Ovary (tissue), 9 donors: ENCODE data around the gene GDF11. TPM values are rescaled to one million over a fixed set of nuclear protein-coding genes. Genes with fewer than 3 reads are reported as not detected.
A peak's percentile ranks its signal among the peaks of the same experiment; 100 is the strongest.

Source experiments
- DNase-seq, 5 donors: peaks; one replicate each; pipeline ENCODE4 v3.0.0-alpha.2; 2019 to 2020
- H3K27ac ChIP-seq, 2 donors: fragments of 200-600 bp; one replicate each; pipeline versions ENCODE4 v1.5.1 to v1.8.0; 2019 to 2022
- H3K27me3 ChIP-seq: fragments of 200-600 bp; one replicate; pipeline ENCODE4 v1.8.0; 2022
- H3K36me3 ChIP-seq: fragments of 200-600 bp; sonication (generic); one replicate; pipeline ENCODE4 v1.5.1; 2019
- H3K4me1 ChIP-seq: one replicate; pipeline ENCODE4 v1.8.1; 2013; ENCODE audit warnings: mild to moderate bottlenecking, moderate library complexity; ENCODE audit not compliant: insufficient read depth
- H3K4me3 ChIP-seq: fragments of 200-600 bp; sonication (generic); one replicate; pipeline ENCODE4 v1.5.1; 2017
- H3K9me3 ChIP-seq, 2 donors: fragments of 200-600 bp in 1 of 2; sonication (generic) in 1 of 2; one replicate each; pipeline versions ENCODE4 v1.5.1 to v1.8.1; 2013 to 2019; ENCODE audit warnings: mild to moderate bottlenecking in 1 of 2, moderate library complexity in 1 of 2
- CTCF ChIP-seq, 3 donors: fragments of 450-650 bp in 2 of 3; fragments of 200-600 bp in 1 of 3; IDR thresholded peaks; one replicate each; pipeline versions ENCODE4 v1.5.1 to v1.8.0; 2016 to 2022; ENCODE audit warnings: antibody characterized with exemption in 3 of 3, mild to moderate bottlenecking in 1 of 3
- EP300 ChIP-seq: sonication (generic); formaldehyde crosslinking; IDR thresholded peaks from one replicate; pipeline ENCODE4 v1.6.1; 2017; ENCODE audit warnings: antibody characterized with exemption
- POLR2A ChIP-seq: fragments of 450-650 bp; IDR thresholded peaks from one replicate; pipeline ENCODE4 v1.6.1; 2017; ENCODE audit warnings: antibody characterized with exemption, mild to moderate bottlenecking, moderate library complexity
- WGBS, 3 donors: extraction: QIAGEN DNeasy Blood & Tissue Kit in 1 of 3; methylation state at CpG; one replicate each; pipeline versions ENCODE4 v1.1.5 to v1.1.7; 2013 to 2017; 5-methylcytosine and 5-hydroxymethylcytosine counted together
- intact Hi-C, 4 donors: fragments of 100-400 bp; cut with DNase I; formaldehyde crosslinking; loops; one replicate each; pipeline versions ENCODE4 v1.11.0 to v1.15.1; 2022 to 2023
- polyA plus RNA-seq, 2 donors: library from polyadenylated mRNA; stranded (reverse); fragments of 200-250 nt in 1 of 2; fragments of 350-450 nt in 1 of 2; fragmentation: Illumina TruSeq in 1 of 2; extraction: RNeasy Lipid Tissue Mini Kit (QIAGEN cat#74804) in 1 of 2; gene quantifications; one replicate each; pipeline ENCODE4 v1.2.3, GENCODE V29; 2013 to 2014
- total RNA-seq, 7 donors: library from RNA; depleted of rRNA in 2 of 7; stranded (reverse); fragments of >200 nt in 2 of 7; fragmentation: NEBNext Ultra II Directional in 3 of 7; extraction: Animal tissue kit (Norgen Biotek cat#: 25700) in 3 of 7; gene quantifications; one replicate each; pipeline versions ENCODE4 v1.1.0 to v1.2.4, GENCODE V29; 2016 to 2023
- donor health status: DM: no; HTN: no; CAD: no; lungs with moderate emphysema.
- donor health status: DM: no; HTN: no; CAD: no.
- donor health status: Bipolar disorder and iron deficiency.
- donor health status: DM: yes; HTN: yes; CAD: no.
- donor health status: DM: no; HTN: no; CAD: no.
- donor health status: DM: yes; HTN: yes; CAD: no.

The GDF11 gene
- total and polyA plus RNA-seq, 9 donors = 2.2 to 27.7 (median 9.8) TPM

- no peak overlapping the region for H3K4me3 ChIP-seq
- no peaks in the 10 kb centered on the region for H3K9me3 ChIP-seq
- TF ChIP-seq POLR2A (no peak), CTCF (IDR thresholded peaks at IDR 0.05) (no peak), EP300 (no peak)
- H3K4me1 ChIP-seq = peaks cover 12% of the 10 kb centered on the region
- no peaks in the 10 kb centered on the region for H3K36me3 ChIP-seq
- no peaks in the 10 kb centered on the region for H3K27me3 ChIP-seq
- intact Hi-C loops = no loop called here
- WGBS, 3 donors = 3 to 13% (median 10%) methylated on average over 4 of the region's 4 CpGs
- H3K27ac ChIP-seq = peak overlapping the region in 1 of 2 donors; percentile 61
- DNase-seq = peak in 1 of 5 donors; percentile 24
Observed at GRCh38 chr12:55718015-55718414, 24.9 kb upstream of the GDF11 start.

DNA sequence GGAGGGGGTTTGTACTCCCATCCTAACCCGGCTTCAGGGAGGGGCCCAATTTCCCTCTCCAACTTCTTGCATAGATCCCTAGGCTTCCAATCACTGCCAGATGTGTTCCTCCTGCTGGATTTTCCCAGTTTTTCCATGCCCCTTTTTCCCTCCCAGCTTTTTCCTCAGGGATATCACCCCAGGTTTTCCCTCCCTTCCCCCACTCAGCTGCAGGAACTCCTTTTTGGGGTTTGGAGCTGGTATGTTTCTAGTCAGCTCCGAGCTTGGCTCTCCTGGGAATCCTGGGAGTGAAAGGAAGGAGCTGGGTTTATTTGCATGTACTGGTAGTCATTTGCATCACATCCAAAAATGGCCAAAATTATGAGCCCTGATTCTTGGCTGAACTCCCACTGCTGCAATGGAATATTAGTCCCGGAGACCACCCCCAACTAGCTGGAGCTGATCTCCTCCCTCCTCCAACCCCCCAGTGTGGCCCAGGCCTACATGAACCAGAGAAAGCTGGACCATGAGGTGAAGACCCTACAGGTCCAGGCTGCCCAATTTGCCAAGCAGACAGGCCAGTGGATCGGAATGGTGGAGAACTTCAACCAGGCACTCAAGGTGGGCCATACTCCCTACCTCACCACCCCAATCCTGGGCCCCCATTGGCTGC, 24.2 kb upstream of the GDF11 start:
- Histone ChIP-seq H3K27me3 (no peaks in the 10 kb centered on the region), H3K4me1 (peaks cover 12% of the 10 kb centered on the region), H3K9me3 (no peaks in the 10 kb centered on the region), H3K36me3 (no peaks in the 10 kb centered on the region), H3K4me3 (no peak overlapping the region), H3K27ac (peak overlapping the region; percentile 40 to 47)
- 29 to 38% (median 33%) methylated on average over 4 of the region's 4 CpGs for WGBS, 3 donors
- DNase-seq = peak in 1 of 5 donors; percentile 19
- no peak for TF ChIP-seq EP300
- TF ChIP-seq POLR2A = no peak
- no peak for TF ChIP-seq CTCF (IDR thresholded peaks at IDR 0.05)
- intact Hi-C loops = no loop called here

- H3K27ac ChIP-seq = peak overlapping the region; percentile 40 to 47
- no peaks in the 10 kb centered on the region for H3K36me3 ChIP-seq
- H3K4me1 ChIP-seq = peaks cover 12% of the 10 kb centered on the region
- DNase-seq = no peak
- TF ChIP-seq EP300 = no peak
- no peak for TF ChIP-seq POLR2A
- no peak for TF ChIP-seq CTCF (IDR thresholded peaks at IDR 0.05)
- intact Hi-C loops = no loop called here
- no peaks in the 10 kb centered on the region for H3K27me3 ChIP-seq
- no peaks in the 10 kb centered on the region for H3K9me3 ChIP-seq
- 70 to 78% (median 76%) methylated on average over 7 of the region's 7 CpGs for WGBS, 3 donors
- no peak overlapping the region for H3K4me3 ChIP-seq
Observed at GRCh38 chr12:55719371-55719770, 23.6 kb upstream of the GDF11 start.

DNA sequence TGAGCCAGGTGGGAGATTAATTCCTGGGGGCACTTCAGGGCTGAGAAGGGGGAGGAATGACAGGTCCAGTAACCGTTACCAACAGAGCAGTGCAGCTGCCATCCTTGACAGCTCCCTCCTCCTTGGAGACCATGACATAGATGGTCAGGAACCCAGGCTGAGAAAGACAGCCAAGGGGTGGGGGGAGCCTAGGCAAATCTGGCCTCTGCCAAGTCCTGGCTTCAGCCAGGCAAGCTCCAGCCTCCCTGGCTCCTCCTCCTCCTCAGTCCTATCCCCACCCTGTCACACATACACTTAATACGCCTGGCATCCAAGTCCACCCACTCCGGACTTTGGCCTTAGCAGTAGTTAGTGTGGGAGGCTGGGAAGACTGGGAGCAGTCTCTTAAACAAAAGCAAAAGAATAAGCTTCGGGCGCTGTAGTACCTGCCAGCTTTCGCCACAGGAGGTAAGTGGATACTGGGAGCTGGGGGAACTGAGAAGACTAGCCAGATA, 22.8 kb upstream of the GDF11 start, which contains the start of gene RDH5:
Gene RDH5, plus strand, starts transcription at position 323 of the 494 bp plus-strand sequence. CDS start 792 bp downstream, outside the sequence.
- Histone ChIP-seq H3K9me3 (no peaks in the 10 kb centered on the region), H3K36me3 (no peaks in the 10 kb centered on the region), H3K4me1 (peaks cover 12% of the 10 kb centered on the region), H3K27ac (peak within 1 kb of the TSS; percentile 40 to 47), H3K4me3 (no peak within 1 kb of the TSS), H3K27me3 (no peaks in the 10 kb centered on the region)
- DNase-seq = peak in 1 of 5 donors; percentile 62
- TF ChIP-seq CTCF (IDR thresholded peaks at IDR 0.05) = no peak
- no peak for TF ChIP-seq POLR2A
- TF ChIP-seq EP300 = no peak
- intact Hi-C loops = no loop called here
- WGBS, 3 donors = 12 to 24% (median 23%) methylated on average over 6 of the region's 6 CpGs
